GM21381 (cell line): Measurements from ENCODE around the gene PSMB7.

Experiments
- ATAC-seq: cut with Tn5 transposase; IDR thresholded peaks from one replicate; pipeline ENCODE4 v1.9.1; 2021; ENCODE audit warnings: mild to moderate bottlenecking, moderate library complexity; ENCODE audit not compliant: unreplicated experiment

Gene PSMB7

DNA sequence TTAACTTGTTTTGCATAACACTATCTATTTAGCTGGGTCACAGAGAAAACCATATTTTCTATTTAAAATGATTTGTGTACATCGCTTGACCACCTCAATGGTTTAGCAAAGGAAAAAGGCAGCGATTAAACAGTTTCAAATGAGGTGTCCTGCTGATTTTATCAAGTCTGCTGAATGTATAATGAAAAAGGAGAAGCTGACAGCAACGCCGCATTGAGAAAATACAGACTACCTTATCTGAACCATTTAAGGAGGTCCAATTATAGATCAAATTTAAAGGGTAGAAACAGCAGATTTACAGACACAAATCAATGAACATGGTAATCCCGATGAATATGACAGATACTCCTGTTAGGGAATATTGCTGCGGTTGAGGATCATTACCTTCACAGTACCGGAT, 29.6 kb downstream of the PSMB7 start:
- ATAC-seq, result no peak

DNA sequence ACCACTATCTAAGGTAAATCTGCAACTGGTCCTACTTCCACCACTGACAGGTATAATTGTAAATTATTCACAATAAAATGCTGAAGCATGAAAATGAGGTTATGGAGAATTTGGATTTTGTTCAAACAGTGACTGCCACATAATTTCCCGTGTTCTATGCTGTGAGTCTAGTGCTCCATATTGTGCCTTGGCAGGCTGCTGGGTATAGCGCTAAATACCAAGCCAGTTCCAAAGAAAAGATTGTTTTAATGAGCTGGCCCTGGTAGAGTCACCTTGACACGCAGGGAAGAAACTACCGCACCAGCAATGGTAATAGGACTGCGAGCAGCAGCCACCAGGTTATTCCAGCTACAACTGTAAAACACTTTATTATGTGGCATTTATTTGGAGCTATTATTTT, 30.4 kb downstream of the PSMB7 start:
- ATAC-seq, result no peak

DNA sequence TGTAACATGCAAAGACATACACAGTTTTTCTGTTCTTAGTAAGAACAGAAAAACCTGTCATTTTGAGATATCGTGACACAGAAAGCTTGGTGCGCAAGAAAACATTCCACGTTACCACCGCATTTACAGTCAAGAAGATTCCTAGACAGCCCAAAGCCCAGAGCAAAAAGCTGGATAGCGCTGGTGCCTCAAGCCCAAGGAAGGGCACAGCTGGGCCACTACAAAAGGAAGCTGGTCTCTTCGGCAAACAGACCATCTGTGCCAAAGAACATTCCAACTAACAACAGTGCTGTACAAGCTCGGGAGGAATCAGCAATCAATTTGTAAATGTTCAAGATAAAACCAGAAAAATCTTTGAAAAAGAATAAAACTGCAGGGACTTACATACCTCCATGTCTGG, 31.0 kb downstream of the PSMB7 start:
- ATAC-seq, result no peak

DNA sequence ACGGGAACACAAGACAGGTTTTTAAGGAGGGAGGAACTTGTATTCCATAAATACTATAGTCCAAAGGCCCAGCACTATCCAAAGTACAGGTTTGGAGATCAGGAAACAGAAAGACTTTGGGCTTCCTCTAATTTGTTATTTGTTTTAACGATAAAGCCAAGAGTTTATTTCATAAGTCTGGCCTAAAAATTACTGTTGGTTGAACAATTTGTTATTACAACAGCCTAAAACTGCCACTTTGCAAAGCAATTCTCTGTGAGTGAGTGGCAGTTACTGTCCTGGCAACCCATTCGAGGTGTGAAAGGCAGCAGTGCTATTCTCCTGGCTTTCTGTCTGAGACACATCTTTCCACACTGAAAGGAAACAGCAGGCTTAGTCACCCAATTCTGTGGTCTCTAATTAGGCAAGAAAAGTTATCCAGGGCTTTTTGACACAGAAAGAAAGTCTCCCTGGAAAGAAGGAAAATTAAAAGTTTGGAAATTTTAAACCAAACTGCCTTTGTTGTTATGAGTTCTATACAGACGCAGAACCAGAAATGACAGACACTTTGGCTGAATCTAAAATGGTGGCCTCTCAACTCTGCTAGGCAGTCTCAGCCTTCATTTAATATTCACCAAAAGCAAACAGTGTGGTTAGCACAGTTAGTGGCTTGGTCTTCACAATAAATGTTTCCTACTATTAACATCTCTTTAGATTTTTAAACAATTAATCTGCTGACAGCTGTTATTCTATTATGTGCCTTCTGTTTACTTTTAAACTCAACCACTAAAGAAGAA, 33.9 kb downstream of the PSMB7 start:
- ATAC-seq, result no peak

DNA sequence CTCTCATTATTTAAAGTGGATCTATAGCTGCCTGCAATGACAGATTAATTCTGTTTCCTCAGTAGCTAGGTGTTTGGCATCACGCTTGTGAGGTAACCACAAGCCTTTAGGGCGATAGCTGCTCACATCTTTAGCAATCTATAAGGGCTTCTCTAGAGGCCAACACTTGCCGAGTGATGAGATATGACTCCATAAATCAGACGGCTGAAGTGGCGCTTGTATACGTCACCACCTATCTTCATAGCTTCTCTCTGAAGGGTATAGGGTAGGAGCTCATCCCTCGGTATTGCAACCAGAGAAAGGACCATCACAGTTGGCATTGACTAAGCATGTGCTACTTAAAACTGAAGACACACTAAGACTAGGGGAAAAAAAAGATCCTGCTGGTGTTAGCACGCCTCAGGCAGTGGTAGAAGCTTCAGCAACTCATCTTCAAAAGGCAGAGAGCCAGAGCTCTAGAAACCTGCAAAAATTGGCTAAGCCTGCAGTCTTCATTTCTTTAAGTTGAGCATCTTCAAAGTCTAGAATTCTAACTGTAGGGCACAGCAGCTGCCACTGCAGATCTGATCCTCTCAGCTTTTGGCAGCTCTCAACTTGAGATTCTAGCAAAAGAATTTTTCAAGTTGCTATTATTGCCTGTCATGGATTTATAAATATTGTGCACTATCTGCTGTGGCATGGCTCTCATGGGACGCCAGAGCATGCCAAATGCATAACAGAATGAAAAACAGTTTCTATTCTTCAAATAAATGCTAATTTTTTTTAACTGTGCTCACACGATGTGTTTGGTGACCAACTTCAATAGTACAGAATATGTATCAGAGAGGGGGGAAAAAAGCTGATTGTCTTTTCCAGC, 37.5 kb downstream of the PSMB7 start:
- ATAC-seq, result no peak

DNA sequence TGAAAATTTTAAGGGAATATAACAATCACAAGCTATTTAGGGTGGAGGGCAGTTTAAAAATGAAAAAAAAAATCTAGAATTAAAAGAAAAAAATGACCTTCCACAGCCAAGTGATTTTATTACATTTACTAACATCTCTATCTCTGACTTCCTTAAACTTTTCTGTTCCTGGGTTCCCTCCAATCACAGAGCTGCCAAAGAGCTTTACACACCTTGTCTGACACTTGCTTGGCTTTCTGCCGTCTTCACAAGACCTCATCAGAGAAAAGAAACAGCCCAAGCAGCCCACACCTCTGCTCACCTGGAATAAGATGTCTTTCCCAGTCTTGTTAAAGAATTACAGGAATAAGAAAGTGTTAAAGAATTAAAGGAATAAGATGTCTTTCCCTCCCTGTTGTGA, 38.9 kb downstream of the PSMB7 start:
- ATAC-seq, result no peak

DNA sequence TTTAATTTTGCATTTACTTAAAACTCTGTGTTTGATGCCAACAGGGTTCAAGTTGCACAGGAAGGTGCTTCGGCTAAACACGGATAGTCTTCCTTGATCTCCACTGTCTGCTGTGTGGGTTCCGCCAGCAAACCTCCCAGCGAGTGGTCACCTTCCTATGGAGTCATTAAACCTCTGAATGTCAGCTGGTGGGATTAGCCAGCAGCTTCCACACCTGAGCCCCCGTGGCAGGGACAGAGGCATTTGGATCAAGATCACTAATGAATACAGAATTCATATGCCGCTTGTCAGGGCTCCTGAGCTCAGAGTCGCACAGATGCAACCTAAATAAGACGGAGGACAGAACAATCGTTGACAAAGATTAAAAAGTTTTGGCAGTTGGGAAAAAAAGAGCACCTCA, 39.5 kb downstream of the PSMB7 start:
- ATAC-seq, result no peak

DNA sequence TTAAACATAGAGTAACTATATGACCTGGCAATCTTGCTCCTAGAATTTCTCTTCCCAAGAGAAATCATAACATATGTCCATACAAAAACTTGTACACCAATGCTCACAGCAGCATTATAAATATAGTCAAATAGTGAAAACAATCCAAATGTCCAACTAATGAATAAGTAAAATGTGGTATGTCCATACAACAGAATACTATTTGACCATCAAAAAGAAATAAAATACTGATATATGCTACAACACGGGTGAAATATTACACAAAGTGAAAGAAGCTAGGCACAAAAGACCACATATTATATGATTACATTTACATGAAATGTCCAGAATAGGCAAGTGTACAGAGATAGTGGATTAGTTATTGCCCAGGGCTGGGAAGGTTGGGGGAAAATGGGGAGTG, 41.4 kb downstream of the PSMB7 start:
- ATAC-seq, result no peak

DNA sequence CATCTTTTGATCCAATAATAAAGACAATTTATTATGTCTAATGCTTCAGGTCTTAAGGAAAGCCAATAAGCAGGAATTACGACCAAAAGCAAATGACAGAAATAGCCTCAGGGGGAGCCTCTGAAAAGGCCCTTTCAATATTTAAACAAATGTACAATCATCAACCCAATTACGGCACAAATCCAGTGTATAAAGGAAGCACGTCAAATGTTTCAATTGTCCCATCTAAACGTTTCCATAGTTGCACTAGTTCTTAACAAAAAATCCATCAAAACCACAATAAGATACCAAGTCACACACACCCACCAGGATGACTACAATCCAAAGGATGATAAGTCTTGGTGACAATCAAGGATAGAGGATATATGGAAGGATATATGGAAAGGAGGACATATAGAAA, 41.9 kb downstream of the PSMB7 start:
- ATAC-seq, result no peak

DNA sequence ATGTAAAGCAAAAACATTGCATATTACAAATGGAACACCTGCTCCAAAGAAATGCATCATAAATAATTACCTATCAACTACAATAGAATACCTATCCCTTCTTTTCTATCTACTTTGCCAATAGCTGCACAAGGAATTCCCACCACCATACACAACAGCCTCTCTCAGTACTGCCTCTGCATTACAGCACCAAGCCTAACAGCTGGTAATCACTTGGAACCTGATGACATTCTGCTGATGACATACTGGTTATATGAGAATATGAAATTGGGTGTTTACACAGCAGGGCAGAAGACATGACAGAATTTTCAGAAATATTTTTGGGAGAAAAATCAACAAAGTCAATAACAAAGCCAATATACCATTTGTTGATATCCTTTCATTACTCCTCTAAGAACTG, 43.2 kb downstream of the PSMB7 start:
- ATAC-seq, result no peak

DNA sequence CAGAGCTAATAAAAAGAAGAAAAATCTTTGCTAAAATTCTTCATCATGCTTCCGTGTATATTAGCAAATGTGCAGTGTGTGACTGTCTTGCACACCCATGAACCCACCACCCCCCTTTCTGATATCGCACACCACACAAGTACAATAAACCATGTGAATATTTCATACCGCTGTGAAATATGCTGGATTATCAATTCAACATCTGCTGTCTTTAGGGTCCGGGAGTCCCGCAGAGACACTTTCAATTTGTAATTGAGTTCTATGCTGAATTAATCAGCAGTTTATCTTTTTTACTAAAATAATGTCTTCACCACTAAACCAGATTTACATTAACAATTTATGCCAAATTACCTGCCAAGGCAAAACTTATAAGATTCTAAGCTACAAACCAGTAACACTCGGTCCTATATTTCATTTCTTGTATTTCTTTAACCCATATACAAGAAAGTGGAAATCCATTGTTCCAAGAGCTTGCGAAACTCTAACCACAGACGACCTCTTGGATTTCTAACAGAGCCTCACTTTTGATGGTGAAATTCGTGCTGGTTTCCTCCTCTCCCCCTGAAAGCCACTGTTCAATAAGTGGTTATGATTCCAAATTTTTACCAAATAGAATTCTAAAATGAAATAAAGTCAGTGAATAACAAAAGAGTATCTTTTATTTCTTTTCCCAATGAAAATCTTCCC, 44.2 kb downstream of the PSMB7 start:
- no peak for ATAC-seq

DNA sequence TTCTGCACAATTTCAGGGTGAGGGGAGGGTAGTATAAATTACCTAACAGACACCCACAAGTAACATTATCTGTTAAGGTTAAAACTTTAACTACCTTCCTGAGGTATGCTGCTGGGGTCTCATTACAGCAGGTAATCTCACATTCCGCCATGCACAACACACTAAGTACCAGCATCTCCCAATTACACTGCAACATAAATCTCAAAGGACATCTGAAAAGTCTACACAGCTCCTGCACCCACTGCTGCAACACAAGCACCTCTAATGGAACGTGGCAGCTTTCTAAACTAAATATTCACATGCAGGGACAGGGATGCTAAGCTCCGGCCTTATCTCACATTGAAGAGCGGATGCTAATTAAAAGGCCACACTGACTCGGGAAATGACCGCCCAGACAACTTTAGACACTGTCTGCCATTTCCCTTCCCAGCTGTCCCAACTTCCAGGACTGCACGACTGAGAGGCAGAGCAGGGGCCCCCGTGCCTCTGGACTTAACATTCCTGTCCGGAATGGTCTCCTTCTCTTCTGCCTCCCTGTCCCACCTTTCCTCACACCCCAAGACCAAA, 45.9 kb downstream of the PSMB7 start:
- no peak for ATAC-seq

DNA sequence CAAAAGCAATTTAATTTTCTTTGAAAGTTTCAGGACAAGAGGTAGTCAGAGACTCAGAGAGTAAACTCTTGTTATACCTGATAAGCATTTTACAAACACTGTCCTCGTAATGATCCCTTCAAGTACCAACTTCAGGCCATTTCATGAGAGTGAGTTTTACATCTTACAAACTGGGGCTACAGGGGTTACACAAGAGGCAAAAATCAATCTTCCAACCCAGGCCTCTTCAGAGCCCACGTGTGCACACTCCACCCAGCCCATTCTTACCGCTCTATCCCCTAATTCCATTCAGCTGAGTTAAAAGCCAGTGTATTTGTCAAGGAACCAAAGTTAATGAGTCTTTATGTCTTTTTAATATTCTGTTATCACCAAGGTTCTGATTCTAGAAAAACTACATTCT, 46.5 kb downstream of the PSMB7 start:
- no peak for ATAC-seq

DNA sequence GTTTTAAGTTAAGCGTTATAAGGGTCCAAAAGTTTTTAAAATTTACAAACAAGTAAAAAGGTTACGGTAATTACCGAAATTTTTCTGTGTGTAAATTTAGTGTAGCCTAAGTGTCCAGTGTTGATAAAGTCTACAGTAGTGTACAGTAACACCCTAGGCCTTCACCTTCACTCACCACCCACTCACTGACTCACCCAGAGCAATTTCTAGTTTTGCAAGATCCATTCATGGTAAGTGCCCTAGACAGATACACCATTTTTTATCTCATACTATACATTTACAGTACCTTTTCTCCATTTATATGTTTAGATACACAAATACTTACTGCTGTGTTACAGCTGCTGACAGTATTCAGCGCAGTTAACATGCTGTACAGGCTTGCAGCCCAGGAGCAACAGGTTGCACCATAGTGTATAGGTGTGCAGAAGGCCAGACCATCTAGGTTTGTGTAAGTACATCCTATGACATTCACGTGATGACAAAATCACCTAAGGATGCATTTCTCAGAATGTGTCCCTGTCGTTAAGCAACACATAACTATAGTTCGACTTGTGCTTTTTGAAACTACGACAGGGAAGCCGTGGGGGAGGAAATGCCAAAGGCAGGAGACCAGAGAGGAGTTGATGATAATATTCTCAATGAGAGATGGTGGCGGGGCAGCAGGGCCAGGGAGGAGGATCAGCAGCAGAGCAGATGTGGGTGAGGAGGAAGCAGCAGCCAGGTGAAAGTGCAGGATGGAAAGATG, 48.6 kb downstream of the PSMB7 start:
- no peak for ATAC-seq

DNA sequence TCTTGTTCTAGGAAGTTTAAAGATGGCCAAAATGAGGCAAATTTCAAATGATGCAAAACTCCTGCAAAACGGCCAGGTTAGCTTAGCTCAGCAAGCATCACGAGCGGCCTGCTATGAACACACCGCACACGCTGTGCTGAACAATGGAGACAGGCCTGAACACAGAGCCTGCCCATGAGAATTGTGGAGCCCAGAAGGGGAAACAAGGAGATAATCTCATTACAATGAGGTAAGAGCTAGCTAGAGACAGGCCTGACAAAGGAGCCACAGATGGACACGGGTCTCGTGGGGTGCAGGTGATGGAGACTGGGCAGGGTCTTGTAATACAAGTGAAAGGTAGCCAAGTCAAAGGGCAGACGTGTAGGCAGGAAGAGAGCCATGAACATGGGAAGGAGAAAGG, 50.2 kb downstream of the PSMB7 start:
- ATAC-seq, result no peak

DNA sequence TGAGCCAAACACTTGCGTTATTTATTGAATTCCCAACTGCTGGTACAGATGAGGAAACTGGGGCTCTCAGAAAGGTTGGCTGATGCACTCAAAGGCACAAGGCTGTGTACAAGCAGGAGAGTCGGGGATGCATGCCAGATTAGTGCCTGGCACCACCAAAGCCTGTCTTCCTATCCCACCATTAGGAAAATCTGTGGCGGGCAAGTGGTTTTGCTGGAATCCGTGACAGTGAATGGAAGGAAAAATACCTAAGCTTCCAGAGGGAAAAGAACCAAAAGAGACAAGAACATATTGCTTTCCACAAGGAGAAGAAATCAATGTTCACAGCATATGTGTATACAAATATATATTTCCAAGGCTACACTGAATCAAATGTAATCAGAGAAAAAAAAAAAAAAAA, 51.1 kb downstream of the PSMB7 start:
- no peak for ATAC-seq

DNA sequence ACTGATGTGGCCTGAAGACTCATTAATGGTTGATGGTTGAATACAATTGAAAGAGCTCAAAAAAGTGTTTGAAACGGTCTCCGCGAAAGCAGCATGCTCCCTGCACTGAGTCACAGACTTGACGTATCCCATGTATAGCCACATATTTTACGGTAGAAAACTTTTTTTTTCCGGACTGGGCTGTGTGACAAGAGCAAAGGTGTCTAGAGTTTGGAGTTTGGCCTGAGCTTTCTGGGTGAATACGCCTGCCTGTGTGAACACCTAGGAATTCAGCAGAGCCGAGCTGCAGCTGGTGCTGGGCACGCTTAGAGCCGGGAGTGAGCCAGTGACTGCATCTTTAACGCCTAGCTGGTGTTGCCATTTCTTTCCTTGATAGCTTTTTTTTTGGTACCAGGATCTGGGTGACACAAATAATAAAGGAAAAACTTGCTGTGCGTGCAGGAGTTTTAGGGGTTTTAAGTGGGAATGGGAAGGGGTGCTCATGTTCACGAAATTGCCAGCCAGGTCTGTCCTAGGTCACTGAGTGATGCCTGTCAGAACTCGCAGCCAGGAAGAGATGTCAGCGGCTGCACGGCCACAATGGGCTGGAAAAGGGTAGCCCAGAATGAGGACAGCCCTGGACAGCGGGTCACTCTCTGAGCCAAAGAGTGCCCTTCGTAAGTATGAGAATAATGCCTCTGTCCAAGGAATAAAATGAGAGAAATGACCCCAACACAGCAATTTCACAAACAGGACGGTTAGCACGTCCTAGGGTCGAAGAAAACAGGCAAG, 51.7 kb downstream of the PSMB7 start:
- ATAC-seq, result no peak

DNA sequence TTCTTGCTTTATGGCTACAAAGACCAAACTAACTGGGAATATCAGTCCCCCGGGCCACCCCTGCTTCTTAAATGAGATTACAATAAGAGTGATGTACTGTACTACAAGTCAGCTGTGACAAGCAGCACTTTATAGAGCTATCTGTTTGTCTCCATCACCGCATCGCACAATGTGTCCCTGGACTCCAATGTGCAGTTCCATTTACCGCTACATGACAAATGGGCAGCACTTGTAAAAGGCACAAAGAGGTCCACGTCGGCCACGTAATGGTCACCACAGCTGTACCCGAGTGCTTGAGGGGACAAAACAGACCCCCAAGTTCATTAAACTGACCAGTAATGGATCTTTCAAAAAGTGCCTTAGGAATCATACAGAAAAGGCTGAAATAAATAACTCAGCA, 54.1 kb downstream of the PSMB7 start:
- no peak for ATAC-seq

DNA sequence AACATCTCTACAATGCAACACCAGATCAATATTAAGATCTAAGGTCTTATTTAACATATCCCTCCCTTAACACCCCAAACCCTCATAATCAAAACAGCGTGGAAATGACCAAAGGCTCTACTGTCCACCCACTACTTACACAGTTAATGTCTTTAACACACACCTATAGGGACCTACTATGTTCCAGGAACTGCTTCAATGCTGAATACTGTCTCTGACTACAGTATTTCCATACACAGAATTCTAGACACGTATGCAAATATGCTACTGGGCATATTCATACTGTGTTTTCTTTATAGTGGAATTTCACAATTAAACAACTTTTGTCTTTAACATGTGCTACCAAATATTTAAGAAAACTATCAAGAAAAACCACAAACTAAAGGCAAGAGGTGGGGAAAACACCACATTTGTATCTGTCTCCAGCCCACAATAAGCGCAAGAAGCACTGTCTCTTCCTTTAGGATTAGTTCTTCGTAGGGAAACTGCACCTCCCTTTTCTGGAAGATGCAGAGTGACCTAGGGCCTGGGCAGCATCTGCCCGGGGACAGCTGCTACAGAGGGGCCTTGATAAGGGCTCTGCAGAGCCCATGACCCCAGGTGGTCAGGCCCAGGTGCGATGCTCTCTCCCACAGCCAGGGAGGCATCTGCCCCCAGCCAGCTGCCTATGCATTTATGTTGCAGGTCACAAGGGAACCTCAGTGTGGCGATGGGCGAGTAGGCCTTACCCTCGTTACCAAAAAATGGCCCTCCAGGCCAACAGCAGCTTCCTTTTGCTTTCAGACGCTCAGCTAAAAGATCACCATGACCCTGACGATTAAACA, 55.2 kb downstream of the PSMB7 start:
- no peak for ATAC-seq
